ENCODE measurements around the gene EEIG1.

EEIG1 gene

DNA sequence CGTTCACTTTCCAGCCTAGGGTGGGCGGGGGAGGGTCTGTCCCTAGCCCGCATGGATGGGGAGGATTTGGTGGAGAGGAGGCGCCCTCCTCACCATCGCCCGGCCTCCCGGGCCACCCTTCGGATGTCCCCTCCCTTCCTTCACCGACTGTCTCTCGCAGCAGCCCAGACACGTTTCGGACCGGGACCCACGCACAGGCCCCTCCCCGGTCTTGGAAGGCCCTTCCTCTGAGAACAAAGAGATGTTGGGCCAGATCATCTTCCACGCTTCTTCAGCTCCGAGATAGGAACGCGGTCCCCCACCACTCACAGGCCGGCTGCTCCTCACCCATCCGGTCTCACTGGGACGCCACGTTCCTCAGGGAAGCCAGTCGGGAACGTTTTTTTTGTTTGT is 42.5 kb downstream of the EEIG1 start:
- no peak for TF ChIP-seq EZH2phosphoT487 (IDR thresholded peaks at IDR 0.05; ENCODE audit: borderline replicate concordance)
- TF ChIP-seq, protein P1, sequence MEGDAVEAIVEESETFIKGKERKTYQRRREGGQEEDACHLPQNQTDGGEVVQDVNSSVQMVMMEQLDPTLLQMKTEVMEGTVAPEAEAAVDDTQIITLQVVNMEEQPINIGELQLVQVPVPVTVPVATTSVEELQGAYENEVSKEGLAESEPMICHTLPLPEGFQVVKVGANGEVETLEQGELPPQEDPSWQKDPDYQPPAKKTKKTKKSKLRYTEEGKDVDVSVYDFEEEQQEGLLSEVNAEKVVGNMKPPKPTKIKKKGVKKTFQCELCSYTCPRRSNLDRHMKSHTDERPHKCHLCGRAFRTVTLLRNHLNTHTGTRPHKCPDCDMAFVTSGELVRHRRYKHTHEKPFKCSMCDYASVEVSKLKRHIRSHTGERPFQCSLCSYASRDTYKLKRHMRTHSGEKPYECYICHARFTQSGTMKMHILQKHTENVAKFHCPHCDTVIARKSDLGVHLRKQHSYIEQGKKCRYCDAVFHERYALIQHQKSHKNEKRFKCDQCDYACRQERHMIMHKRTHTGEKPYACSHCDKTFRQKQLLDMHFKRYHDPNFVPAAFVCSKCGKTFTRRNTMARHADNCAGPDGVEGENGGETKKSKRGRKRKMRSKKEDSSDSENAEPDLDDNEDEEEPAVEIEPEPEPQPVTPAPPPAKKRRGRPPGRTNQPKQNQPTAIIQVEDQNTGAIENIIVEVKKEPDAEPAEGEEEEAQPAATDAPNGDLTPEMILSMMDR (conservative IDR thresholded peaks at IDR 0.05; ENCODE audit: low read length), result no peak
- no peaks in the 10 kb centered on the region for H3K9me3 ChIP-seq (ENCODE audit: insufficient read depth, low read depth, low read length)
- H2AFZ ChIP-seq (ENCODE audit: low read length), result peak overlapping the region; percentile 66; the same call in 1 of the 2 replicates
- peaks cover 18% of the 10 kb centered on the region for H4K20me1 ChIP-seq (ENCODE audit: insufficient read depth, low read length, poor library complexity, severe bottlenecking)
- H3K9ac ChIP-seq (ENCODE audit: low read depth, low read length, poor library complexity, severe bottlenecking), result no peak overlapping the region
- H3K9me2 ChIP-seq (replicated peaks; ENCODE audit: low read depth, low read length), result no peaks in the 10 kb centered on the region
- H3K4me2 ChIP-seq (ENCODE audit: low read depth, low read length, poor library complexity, severe bottlenecking), result peak overlapping the region; percentile 83
- H3K27me3 ChIP-seq (ENCODE audit: insufficient read depth, low read length, poor library complexity, severe bottlenecking), result no peaks in the 10 kb centered on the region
- no peaks in the 10 kb centered on the region for H3F3A ChIP-seq (ENCODE audit: low read depth)
- peaks cover 18% of the 10 kb centered on the region; the same call in 1 of the 2 replicates for H3K36me3 ChIP-seq (ENCODE audit: insufficient read depth, low read length)
- H3K79me2 ChIP-seq (ENCODE audit: insufficient read depth, low read length), result peaks cover 35% of the 10 kb centered on the region
- H3K4me3 ChIP-seq (ENCODE audit: low read length, poor library complexity, severe bottlenecking), result peak overlapping the region; percentile 90
- H3K4me1 ChIP-seq (ENCODE audit: insufficient read depth, low read length, poor library complexity, severe bottlenecking), result peaks cover 27% of the 10 kb centered on the region

DNA sequence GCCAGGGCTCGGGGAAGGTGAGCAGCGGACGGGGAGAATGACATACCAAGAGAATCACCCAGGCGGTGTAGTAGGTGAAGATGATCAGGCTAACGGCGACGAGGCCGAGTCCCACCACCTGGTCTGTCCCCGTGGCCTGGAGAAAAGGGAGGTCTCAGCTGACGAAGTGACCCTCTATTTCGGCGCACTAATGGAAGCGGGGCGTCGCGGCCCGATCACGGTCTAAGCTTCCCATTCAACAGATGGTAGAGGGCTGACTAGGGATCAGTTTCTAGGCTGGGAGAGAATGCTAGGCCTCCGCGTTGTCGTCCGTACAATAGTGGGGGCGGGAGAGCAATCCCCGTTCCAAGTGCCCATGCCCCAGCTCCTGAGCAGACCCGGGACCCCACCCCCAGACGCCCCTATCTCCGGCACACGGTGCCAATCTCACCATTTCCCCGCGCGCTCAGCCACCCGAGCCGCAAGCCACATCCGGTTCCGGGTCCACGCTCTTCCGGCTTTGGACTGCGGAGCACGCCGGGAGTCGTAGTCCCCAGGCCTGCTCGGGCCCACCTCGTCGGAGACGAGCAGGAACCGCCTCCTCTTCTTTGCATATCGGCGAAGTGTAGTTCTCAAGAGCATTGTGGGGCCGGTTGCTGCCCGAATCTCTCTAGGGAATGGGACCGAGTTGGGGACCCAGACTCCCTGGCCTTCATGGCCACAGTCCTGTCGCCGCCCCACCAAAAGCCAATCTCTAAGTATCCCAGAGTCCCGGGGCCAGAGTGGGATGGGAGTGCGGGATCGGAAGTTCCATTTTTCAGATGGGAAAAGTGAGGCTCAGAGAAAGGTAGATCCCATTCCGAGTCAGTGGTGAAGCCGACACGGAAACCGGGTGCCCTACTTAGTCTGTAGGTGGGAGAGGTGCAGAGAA is 43.1 kb downstream of the EEIG1 start, which contains the start of gene DPM2:
TSS of gene DPM2 (minus strand) at position 467 of the 910 bp plus-strand sequence. CDS start at position 433, 34 bp downstream.
- Histone ChIP-seq H3K79me2 (ENCODE audit: insufficient read depth, low read length) (peaks cover 35% of the 10 kb centered on the region), H3K4me2 (ENCODE audit: low read depth, low read length, poor library complexity, severe bottlenecking) (peak within 1 kb of the TSS; percentile 83), H3F3A (ENCODE audit: low read depth) (no peaks in the 10 kb centered on the region), H4K20me1 (ENCODE audit: insufficient read depth, low read length, poor library complexity, severe bottlenecking) (peaks cover 18% of the 10 kb centered on the region), H3K4me1 (ENCODE audit: insufficient read depth, low read length, poor library complexity, severe bottlenecking) (peaks cover 27% of the 10 kb centered on the region), H3K4me3 (ENCODE audit: low read length, poor library complexity, severe bottlenecking) (peak within 1 kb of the TSS; percentile 90), H2AFZ (ENCODE audit: low read length) (peak within 1 kb of the TSS; percentile 66), H3K9ac (ENCODE audit: low read depth, low read length, poor library complexity, severe bottlenecking) (peak within 1 kb of the TSS; percentile 77), H3K9me2 (replicated peaks; ENCODE audit: low read depth, low read length) (no peaks in the 10 kb centered on the region), H3K27me3 (ENCODE audit: insufficient read depth, low read length, poor library complexity, severe bottlenecking) (no peaks in the 10 kb centered on the region), H3K36me3 (ENCODE audit: insufficient read depth, low read length) (peaks cover 12% of the 10 kb centered on the region; the same call in 1 of the 2 replicates), H3K9me3 (ENCODE audit: insufficient read depth, low read depth, low read length) (no peaks in the 10 kb centered on the region)
- TF ChIP-seq EZH2phosphoT487 (IDR thresholded peaks at IDR 0.05; ENCODE audit: borderline replicate concordance), result no peak
- TF ChIP-seq, protein P1 (conservative IDR thresholded peaks at IDR 0.05; ENCODE audit: low read length), result no peak

DNA sequence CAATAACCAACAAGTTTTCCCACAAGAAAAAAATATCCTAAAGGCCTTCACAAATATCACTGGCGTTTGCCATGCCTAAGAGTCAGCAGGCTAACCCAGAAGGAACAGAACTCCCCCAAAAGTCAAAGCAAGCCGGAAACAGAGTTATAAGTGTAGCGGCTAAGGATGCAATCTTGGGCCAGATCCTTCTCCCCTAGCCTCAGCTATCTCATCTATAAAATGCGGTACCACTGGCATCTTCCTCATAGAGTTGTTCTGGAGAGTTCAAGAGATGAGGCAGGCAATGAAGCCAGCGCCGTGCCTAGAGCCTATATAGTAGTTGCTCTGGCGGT is 43.8 kb downstream of the EEIG1 start:
- H3K9me2 ChIP-seq (replicated peaks; ENCODE audit: low read depth, low read length), result no peaks in the 10 kb centered on the region
- TF ChIP-seq EZH2phosphoT487 (IDR thresholded peaks at IDR 0.05; ENCODE audit: borderline replicate concordance), result no peak
- TF ChIP-seq, protein P1 (conservative IDR thresholded peaks at IDR 0.05; ENCODE audit: low read length), result no peak
- H3K4me1 ChIP-seq (ENCODE audit: insufficient read depth, low read length, poor library complexity, severe bottlenecking), result peaks cover 27% of the 10 kb centered on the region
- H3F3A ChIP-seq (ENCODE audit: low read depth), result no peaks in the 10 kb centered on the region
- no peak overlapping the region for H2AFZ ChIP-seq (ENCODE audit: low read length)
- peak overlapping the region; percentile 77 for H3K9ac ChIP-seq (ENCODE audit: low read depth, low read length, poor library complexity, severe bottlenecking)
- H3K36me3 ChIP-seq (ENCODE audit: insufficient read depth, low read length), result peaks cover 5% of the 10 kb centered on the region; the same call in 1 of the 2 replicates
- H3K9me3 ChIP-seq (ENCODE audit: insufficient read depth, low read depth, low read length), result no peaks in the 10 kb centered on the region
- H3K27me3 ChIP-seq (ENCODE audit: insufficient read depth, low read length, poor library complexity, severe bottlenecking), result no peaks in the 10 kb centered on the region
- peaks cover 35% of the 10 kb centered on the region for H3K79me2 ChIP-seq (ENCODE audit: insufficient read depth, low read length)
- peak overlapping the region; percentile 90 for H3K4me3 ChIP-seq (ENCODE audit: low read length, poor library complexity, severe bottlenecking)
- peaks cover 18% of the 10 kb centered on the region for H4K20me1 ChIP-seq (ENCODE audit: insufficient read depth, low read length, poor library complexity, severe bottlenecking)
- peak overlapping the region; percentile 83 for H3K4me2 ChIP-seq (ENCODE audit: low read depth, low read length, poor library complexity, severe bottlenecking)
